GM10847 (cell line): ENCODE measurements around the gene SLC3A2.
A peak's percentile ranks its signal among the peaks of the same experiment; 100 is the strongest.

Experiments
- POLR2A ChIP-seq: IDR thresholded peaks from 2 replicates; pipeline ENCODE4 v1.6.1; 2011; ENCODE audit not compliant: insufficient read length; ENCODE audit errors: extremely low read depth

Gene SLC3A2

DNA sequence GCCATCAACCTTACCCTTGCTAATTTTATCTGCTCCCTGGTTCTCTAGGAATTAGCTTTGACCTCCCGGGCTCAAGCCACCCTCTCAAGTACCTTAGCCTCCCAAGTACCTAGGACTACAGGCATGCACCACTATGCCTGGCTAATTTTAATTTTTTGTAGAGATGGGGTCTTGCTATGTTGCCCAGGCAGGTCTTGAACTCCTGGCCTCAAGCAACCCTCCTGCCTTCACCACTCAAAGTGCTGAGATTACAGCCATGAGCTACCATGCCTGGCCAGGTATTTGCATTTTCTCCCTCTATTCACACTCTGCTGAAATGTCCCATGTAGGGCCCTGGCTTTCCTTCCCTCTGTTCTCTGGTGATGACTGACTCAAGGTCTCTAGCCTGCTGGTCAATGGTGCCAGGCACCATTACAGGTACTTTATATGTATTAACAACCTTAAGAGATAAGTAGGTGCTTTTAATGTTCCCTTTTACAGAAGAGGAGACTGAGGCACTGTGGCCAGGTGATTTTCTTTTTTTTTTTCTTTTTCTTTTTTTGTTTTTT, 32.9 kb upstream of the SLC3A2 start:
- no peak for TF ChIP-seq POLR2A

DNA sequence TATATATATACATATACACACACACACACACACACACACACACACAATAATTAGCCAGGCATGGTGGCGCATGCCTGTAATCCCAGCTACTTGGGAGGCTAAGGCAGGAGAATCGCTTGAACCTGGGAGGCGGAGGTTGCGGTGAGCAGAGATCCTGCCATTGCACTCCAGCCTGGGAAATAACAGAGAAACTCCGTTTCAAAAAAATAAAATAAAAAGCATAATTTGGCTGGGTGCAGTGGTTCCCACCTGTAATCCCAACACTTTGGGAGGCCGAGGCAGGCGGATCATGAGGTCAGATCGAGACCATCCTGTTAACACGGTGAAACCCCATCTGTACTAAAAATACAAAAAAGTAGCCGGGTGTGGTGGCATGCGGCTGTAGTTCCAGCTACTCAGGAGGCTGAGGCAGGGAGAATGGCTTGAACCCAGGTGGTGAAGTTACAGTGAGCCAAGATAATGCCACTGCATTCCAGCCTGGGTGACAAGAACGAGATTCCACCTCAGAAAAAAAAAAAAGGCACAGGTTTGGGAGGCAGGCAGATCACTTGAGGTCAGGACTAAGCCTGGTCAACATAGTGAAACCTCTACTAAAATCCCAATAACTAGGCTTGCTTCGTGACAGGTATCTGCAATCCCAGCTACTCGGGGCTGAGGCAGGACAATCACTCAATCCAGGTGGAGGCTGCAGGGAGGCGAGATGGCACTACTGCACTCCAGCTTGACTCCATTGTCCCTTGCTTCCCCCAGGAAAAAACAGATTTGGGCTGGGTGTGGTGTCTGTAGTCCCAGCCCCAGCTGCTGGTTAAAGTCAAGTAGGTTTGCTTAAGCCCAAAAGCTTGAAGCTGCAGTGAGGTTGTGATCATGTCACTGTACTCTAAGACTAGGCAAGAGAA, 29.5 kb upstream of the SLC3A2 start:
- peak; percentile 51 for TF ChIP-seq POLR2A

DNA sequence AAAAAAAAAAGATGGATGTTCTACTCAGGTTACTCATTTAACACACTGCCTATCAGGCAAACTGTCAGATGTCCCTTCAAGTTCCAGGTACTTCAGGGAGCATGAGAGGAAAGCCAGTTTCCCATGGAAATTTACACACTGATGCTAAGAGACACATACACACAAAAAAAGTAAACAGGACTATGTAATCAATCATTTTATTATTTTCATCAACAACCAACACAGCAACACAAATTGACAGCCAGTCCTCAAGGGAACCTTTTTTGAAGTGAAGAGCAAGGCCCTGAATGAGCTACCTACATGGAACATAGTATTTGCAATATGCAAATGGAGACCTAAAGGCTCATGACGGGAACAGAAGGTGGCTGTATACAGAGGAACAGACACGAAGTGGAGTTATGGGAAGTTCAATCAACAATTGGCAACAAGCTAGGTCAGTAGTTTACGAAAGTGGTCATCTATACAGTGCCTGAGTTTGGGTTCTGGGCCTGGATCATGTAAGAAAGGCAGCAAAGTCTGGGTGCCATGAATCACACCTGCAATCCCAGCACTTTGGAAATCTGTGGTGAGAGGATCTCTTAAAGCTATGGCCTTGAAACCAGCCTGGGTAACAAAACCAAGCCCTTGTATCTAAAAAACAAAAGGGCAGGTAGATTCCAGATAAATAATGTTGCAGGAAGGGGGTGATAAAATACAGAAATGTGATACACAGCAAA, 28.7 kb upstream of the SLC3A2 start:
- TF ChIP-seq POLR2A: no peak

DNA sequence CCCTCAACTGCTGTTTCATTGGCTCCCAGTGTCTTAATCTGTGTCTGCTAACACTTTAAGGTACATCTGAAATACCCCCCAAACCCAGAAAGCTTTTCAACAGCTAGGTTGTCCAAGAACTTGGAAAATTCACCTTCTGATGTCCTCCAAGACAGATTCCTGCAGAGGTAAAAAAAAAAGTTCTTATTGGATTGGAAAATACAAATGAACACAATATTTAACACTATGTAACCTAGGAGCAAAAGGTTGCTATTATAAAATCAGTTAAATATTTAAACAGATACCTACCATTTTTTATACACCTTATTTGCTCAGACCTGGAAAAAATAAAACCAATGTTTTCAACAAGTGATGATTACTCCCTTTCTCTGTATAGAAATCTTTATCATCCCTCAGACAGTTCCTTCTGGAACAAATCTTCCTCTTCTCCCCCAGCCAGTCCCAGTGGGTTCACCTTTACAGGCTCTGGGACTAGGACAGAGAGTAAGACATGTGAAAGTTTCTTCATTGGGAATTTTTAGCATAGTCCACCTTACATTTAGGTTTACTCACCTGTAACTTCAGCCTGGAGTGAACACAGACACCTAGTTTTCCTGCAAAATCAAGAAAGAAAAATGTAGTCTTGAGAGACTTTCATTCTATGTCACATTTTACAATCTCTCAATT, 28.0 kb upstream of the SLC3A2 start:
- TF ChIP-seq POLR2A: no peak

DNA sequence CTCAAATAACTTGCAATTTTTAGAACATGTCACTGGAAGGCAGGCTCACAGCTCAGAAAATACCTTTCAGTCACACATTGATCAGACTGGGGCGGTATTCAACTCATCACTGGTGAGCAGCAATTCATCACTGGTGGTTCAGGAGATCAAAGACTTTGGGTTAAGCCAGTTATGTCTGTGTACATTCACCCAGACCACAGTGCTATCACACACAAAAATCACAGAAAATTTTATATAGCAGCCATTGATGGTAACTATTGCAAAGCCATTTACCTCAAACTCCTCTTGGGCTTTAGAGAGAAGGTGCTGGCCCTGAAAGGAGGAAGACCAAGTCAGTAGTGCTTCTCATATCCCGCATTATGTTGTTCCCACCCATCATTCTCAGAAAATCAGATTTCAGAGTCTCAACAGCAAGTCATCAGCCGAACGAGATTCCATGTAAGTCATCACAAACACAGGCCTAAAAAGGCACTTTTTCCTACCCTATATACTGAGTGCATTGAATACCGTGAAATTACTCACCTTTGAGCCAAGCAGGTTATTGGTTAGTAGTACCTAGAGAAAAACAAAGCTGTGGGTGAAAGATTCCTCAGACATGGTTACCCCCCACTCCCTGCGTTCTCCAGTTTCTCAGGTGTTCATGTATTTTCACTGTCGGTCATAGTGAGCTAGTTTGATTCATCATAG, 27.3 kb upstream of the SLC3A2 start:
- peak; percentile 19 for TF ChIP-seq POLR2A

DNA sequence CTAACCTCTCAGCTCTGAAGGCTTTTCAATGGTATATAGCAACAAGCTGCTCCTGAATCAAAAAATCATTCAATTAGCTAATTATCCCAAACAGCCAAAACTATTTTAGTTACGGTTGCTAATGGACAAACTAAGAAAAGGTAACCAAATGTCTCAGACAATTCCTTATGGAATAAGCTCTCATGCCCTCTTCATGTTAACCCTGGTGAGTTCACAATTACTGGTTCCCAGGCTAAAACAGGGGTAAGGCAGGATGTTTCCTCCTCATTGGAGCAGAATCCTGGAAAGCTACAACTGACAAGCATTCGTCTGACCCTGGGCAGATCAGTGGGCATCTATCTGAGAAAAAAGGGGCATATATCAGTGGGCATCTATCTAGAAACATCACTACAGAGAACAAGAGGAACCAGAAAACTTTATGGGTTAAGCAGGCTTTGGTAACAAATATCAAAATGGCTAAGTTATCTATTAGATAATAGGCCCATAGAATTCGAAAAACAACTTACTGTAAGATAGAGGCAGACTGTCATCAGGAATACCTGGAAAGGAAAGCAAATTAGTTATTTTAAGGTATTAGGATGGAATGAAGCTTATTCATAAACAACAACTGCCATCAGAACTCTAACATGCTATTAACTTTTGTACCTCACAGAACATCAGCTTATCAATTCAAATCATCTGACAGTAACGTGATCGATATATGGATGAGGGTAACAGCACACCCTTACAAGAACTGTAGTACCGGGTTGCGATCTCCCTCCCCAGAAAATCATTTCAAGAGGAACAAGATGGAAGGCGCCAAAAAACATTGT, 26.5 kb upstream of the SLC3A2 start:
- TF ChIP-seq POLR2A: peak; percentile 8

DNA sequence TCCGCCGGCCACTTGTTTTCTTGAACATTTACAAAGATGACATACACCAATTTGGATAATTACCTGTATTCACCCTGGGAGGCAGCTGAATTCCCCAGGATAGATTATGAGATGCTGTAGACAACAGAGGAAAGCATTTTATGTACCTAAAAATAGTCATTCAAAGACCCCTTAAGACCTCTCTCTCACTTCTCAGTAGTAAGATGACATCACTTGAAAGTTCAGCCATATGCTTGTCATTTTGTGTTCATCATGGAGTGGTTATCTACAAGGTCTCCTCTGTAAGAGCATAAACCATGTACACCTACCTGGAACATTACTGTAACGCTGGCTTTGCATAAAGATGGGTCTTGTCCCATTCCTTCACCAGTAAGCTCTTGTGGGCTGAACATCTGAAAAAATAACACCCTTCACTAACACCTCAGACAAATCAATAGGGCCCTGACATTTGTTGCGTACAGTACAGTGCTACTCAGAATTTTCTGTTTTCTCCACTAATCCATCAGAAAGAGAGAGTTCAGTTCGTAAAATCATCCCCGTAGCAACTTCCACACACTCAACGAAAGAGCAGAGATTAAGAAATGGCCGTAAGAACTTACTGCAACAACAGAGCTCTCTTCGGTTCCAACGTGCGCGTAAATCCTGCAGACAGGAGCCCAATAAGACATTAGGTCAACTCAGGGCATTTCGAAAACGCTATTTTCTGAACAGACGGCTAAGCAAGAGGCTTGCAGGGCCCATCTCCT, 25.7 kb upstream of the SLC3A2 start:
- TF ChIP-seq POLR2A: peak; percentile 5

DNA sequence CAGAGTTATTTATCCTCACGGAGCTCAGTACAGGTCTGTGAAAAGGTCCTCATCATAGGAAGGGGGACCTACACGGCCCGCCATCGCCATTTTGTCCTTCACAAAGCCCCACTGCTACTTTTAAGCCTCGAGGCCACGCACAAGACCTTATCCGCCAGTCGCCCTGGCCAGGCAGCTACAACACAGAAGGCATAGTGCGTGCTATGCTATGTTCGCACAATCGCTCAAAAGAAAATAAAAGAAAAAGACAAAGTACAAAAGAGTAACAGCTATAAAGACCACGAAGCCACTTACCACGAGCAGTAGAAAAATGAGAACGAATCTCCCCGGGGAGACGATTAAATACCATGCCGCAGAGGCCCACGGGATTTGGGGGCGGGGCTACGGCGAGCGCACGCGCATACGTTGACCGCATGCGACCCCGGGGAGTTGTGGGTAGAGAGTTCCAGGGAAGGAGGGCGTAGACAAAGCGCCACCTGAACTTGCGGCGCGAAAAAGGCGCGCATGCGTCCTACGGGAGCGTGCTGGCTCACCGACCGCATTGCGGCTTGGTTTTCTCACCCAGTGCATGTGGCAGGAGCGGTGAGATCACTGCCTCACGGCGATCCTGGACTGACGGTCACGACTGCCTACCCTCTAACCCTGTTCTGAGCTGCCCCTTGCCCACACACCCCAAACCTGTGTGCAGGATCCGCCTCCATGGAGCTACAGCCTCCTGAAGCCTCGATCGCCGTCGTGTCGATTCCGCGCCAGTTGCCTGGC, 24.9 kb upstream of the SLC3A2 start:
- peak; percentile 97 for TF ChIP-seq POLR2A

DNA sequence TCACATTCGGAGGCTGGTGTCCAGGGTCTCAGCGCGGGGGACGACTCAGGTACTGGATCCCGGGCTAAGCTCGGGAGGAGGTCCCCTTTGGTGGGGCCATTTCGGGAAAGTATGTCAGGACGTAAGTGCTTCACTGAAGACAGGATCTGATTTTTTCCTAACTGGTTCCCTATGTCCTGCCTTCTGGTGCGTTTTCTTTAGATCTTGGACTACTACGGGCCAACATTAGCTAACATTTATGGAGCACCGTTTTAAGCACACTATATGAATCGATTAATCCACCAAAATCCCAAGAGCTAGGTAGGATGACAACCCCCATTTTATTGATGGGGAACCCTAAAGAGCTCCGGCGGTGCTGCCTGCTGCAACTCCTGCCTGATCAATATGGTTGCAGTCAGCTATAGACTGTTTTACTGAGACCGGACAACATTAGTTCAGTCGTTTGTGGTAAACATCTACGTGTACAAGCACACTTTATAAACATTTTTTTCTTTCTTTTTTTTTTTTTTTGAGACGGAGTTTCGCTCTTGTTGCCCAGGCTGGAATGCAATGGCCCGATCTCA, 24.3 kb upstream of the SLC3A2 start:
- TF ChIP-seq POLR2A: no peak

DNA sequence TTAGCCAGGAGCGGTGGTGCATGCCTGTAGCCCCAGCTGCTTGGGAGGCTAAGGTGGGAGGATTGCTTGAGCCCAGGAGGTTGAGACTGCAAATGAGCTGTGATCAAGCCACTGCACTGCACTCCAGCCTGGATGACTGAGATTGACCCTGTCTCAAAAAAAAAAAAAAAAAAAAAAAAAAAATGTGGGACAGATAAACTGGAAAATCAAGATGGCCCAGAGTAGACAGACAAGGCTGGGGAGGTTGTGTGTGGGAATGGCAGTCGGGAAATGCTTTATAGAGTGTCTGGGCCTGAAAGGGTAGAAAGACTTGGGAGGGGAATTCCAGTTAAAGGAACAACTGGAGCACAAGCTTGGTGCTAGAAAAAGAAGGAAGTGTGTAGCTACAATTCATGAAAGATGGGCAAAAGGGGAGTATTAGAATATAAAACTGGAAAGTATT, 23.1 kb upstream of the SLC3A2 start:
- TF ChIP-seq POLR2A: no peak

DNA sequence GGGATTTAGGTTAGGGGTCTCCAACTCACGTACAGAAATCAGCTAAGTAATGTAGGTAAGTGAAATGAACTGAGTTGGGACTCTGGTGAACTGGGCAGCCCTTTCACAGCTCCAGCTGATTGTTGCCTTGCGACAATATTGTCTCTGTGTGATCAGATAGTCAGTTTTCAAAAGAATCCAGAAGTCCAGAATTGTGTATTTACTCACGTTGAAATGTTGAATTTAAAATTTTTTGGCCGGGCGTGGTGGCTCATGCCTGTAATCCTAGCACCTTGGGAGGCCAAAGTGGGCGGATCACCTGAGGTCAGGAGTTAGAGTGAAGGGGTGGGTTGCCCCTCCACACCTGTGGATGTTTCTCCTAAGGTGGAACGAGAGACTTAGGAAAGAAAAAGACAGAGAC, 22.5 kb upstream of the SLC3A2 start:
- TF ChIP-seq POLR2A: no peak

DNA sequence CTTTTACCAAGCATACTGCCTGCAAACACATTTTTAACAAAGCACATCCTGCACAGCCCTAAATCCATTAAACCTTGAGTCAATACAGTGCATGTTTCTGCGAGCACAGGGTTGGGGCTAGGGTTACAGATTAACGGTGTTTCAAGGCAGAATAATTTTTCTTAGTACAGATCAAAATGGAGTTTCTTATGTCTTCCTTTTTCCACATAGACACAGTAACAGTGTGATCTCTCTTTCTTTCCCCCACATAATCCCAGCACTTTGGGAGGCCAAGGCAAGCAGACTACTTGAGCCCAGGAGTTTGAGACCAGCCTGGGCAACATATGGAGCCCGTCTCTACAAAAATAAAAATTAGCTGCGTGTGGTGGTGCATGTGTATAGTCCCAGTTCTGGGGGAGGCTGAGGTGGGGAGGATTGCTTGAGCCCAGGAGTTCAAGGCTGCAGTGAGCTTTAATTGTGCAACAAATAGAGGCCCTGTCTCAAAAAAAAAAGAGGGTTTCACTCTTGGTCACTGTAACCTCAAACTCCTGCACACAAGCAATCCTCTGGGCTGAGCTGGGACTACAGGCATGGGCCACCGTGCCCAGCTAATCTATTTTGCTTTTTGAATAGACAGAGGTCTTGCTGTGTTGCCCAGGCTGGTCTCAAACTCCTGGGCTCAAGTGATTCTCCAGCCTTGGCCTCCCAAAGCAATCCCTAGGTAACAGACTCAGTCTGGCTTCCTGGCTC, 19.7 kb upstream of the SLC3A2 start:
- TF ChIP-seq POLR2A: no peak
